PC-9 (cell line): Measurements from ENCODE around the gene MAGI1. TPM values are rescaled to one million over a fixed set of nuclear protein-coding genes. Genes with fewer than 3 reads are reported as not detected.

Experiments used
- BruUV-seq: library from RNA; stranded (reverse); fragments of 400-500 nt; replicated peaks from 2 replicates; lab custom pipeline; 2021; lab: Mats Ljungman, UMichigan
- CTCF ChIA-PET: fragments of 300-600 bp; sonication (Branson Sonifier 250); formaldehyde crosslinking; loops from one replicate; lab custom pipeline; 2022; ENCODE audit warnings: antibody characterized with exemption; lab: Charles Lee
- POLR2A ChIA-PET: fragments of 300-600 bp; sonication (Branson Sonifier 250); formaldehyde crosslinking; loops from one replicate; lab custom pipeline; 2022; ENCODE audit warnings: antibody characterized with exemption; ENCODE audit not compliant: unreplicated experiment; lab: Charles Lee
- DNase-seq, 2 experiments: peaks; one replicate each; pipeline versions ENCODE4 v3.0.0 to v3.0.0-alpha.2; 2015 to 2022; ENCODE audit warnings: mixed read lengths in 1 of 2
- H2AFZ ChIP-seq: fragments of 200-600 bp; sonication (generic); 2 replicates; pipeline ENCODE4 v1.8.1; 2017; ENCODE audit warnings: antibody characterized with exemption
- H3F3A ChIP-seq: fragments of 200-600 bp; sonication (generic); 2 replicates; pipeline ENCODE4 v1.8.1; 2017; ENCODE audit warnings: antibody characterized with exemption, mild to moderate bottlenecking, low read depth; ENCODE audit not compliant: insufficient read depth
- H3K27ac ChIP-seq: fragments of 200-600 bp; sonication (generic); 2 replicates; pipeline ENCODE4 v1.6.1; 2016; ENCODE audit warnings: mixed run types
- H3K27me3 ChIP-seq: fragments of 200-600 bp; sonication (generic); 2 replicates; pipeline ENCODE4 v1.6.1; 2016; ENCODE audit warnings: low read depth, mixed run types; ENCODE audit not compliant: insufficient read depth
- H3K36me3 ChIP-seq: fragments of 200-600 bp; sonication (generic); 2 replicates; pipeline ENCODE4 v1.6.1; 2016; ENCODE audit warnings: low read depth, mixed run types
- H3K4me1 ChIP-seq: fragments of 200-600 bp; sonication (generic); replicated peaks from 2 replicates; pipeline ENCODE4 v1.6.1; 2016; ENCODE audit warnings: mixed run types; ENCODE audit not compliant: insufficient read depth
- H3K4me2 ChIP-seq: fragments of 200-600 bp; sonication (generic); 2 replicates; pipeline ENCODE4 v1.6.1; 2017; ENCODE audit warnings: mixed run types
- H3K4me3 ChIP-seq: fragments of 200-600 bp; sonication (generic); 2 replicates; pipeline ENCODE4 v1.6.1; 2016; ENCODE audit warnings: mixed run types
- H3K79me2 ChIP-seq: fragments of 200-600 bp; sonication (generic); 2 replicates; pipeline ENCODE4 v1.6.1; 2017; ENCODE audit warnings: low read depth, mixed run types
- H3K9me2 ChIP-seq: fragments of 200-600 bp; sonication (generic); 2 replicates; pipeline ENCODE4 v1.8.1; 2017; ENCODE audit warnings: mild to moderate bottlenecking; ENCODE audit not compliant: insufficient read depth
- H3K9me3 ChIP-seq: fragments of 200-600 bp; sonication (generic); 2 replicates; pipeline ENCODE4 v1.8.1; 2016; ENCODE audit warnings: low read depth; ENCODE audit not compliant: insufficient read depth
- H4K20me1 ChIP-seq: fragments of 200-600 bp; sonication (generic); 2 replicates; pipeline ENCODE4 v1.8.1; 2017; ENCODE audit not compliant: insufficient read depth
- CTCF ChIP-seq: fragments of 200-600 bp; sonication (generic); conservative IDR thresholded peaks from 2 replicates; pipeline ENCODE4 v1.6.1; 2017; ENCODE audit warnings: mixed run types, antibody characterized with exemption, mild to moderate bottlenecking, moderate library complexity
- EZH2 ChIP-seq: fragments of 200-600 bp; sonication (generic); IDR thresholded peaks from 2 replicates; pipeline ENCODE4 v1.8.0; 2017; ENCODE audit warnings: antibody characterized with exemption, low read depth
- intact Hi-C: fragments of 100-400 bp; cut with micrococcal nuclease; formaldehyde crosslinking; loops from one replicate; pipeline ENCODE4 v1.10.0; 2022; ENCODE audit not compliant: unreplicated experiment
- total RNA-seq: library from RNA; stranded (reverse); gene quantifications from 2 replicates; pipeline ENCODE4 v1.2.3, GENCODE V29; 2021

The MAGI1 gene
- total RNA-seq, 1 experiment from 2014 or later, result 23.3 TPM

GRCh38 chr3:65939801-65940246 is 98.9 kb downstream of the MAGI1 start:
- no peaks in the 10 kb centered on the region for H3K4me1 ChIP-seq
- H3K79me2 ChIP-seq, result 0 out of 2 replicates have a peak, but pooled peaks cover 10% of the 10 kb centered on the region
- H3K27ac ChIP-seq, result no peak overlapping the region
- POLR2A ChIA-PET, result no interaction called here
- no peaks in the 10 kb centered on the region for H3K27me3 ChIP-seq
- CTCF ChIA-PET, result no interaction called here
- intact Hi-C loops, result no loop called here
- H3K9me2 ChIP-seq, result no peaks in the 10 kb centered on the region
- H2AFZ ChIP-seq, result no peak overlapping the region
- no peak for TF ChIP-seq EZH2
- no peak for TF ChIP-seq CTCF
- H3K4me3 ChIP-seq, result no peak overlapping the region
- BruUV-seq, result no TSS peak
- H3K36me3 ChIP-seq, result no peaks in the 10 kb centered on the region
- no peaks in the 10 kb centered on the region for H4K20me1 ChIP-seq
- no peak overlapping the region for H3K4me2 ChIP-seq
- H3K9me3 ChIP-seq, result no peaks in the 10 kb centered on the region; the same call in 1 of the 2 replicates
- no peak for DNase-seq
- no peaks in the 10 kb centered on the region for H3F3A ChIP-seq

GRCh38 chr3:65939184-65939583 is 99.5 kb downstream of the MAGI1 start:
- Histone ChIP-seq H3K9me2 (no peaks in the 10 kb centered on the region), H2AFZ (no peak overlapping the region), H3K36me3 (no peaks in the 10 kb centered on the region), H3K4me3 (no peak overlapping the region), H3K27me3 (no peaks in the 10 kb centered on the region), H4K20me1 (no peaks in the 10 kb centered on the region), H3K27ac (no peak overlapping the region), H3K4me2 (no peak overlapping the region), H3K4me1 (no peaks in the 10 kb centered on the region), H3F3A (no peaks in the 10 kb centered on the region), H3K79me2 (0 out of 2 replicates have a peak, but pooled peaks cover 5% of the 10 kb centered on the region), H3K9me3 (no peaks in the 10 kb centered on the region; the same call in 1 of the 2 replicates)
- TF ChIP-seq EZH2 (no peak), CTCF (no peak)
- DNase-seq, result no peak
- no TSS peak for BruUV-seq
- CTCF ChIA-PET, result no interaction called here
- intact Hi-C loops, result no loop called here
- POLR2A ChIA-PET, result no interaction called here

GRCh38 chr3:65938676-65939075 is 100.0 kb downstream of the MAGI1 start:
- Histone ChIP-seq H3K4me3 (no peak overlapping the region), H3K36me3 (no peaks in the 10 kb centered on the region), H3K79me2 (0 out of 2 replicates have a peak, but pooled peaks cover 5% of the 10 kb centered on the region), H3K27me3 (no peaks in the 10 kb centered on the region), H3K4me2 (no peak overlapping the region), H3K9me3 (no peaks in the 10 kb centered on the region; the same call in 1 of the 2 replicates), H3K4me1 (no peaks in the 10 kb centered on the region), H3F3A (no peaks in the 10 kb centered on the region), H4K20me1 (no peaks in the 10 kb centered on the region), H3K27ac (no peak overlapping the region), H3K9me2 (no peaks in the 10 kb centered on the region), H2AFZ (no peak overlapping the region)
- BruUV-seq, result no TSS peak
- TF ChIP-seq EZH2 (no peak), CTCF (no peak)
- ChIA-PET CTCF (interaction anchor here (0.5 kb wide), 1 partner anchor 607 kb away, joined by 3 read pairs; no protein-coding TSS in a partner anchor), POLR2A (no interaction called here)
- no peak for DNase-seq
- intact Hi-C loops, result no loop called here
